HG03039 (cell line): ENCODE results near the gene DRD2.

Experiments
- ATAC-seq: cut with Tn5 transposase; IDR thresholded peaks from one replicate; pipeline ENCODE4 v1.9.1; 2021; ENCODE audit warnings: mild to moderate bottlenecking, moderate library complexity; ENCODE audit not compliant: unreplicated experiment

The DRD2 gene

GRCh38 chr11:113447621-113448315 is 27.4 kb downstream of the DRD2 start:
- ATAC-seq: no peak

GRCh38 chr11:113446938-113447337 is 28.3 kb downstream of the DRD2 start:
- no peak for ATAC-seq

- ATAC-seq: no peak
These were observed 29.1 kb downstream of the DRD2 start for GRCh38 chr11:113446112-113446511.

GRCh38 chr11:113444502-113445123 is 30.6 kb downstream of the DRD2 start:
- no peak for ATAC-seq

- no peak for ATAC-seq
These were observed 34.4 kb downstream of the DRD2 start for GRCh38 chr11:113440816-113441215.

GRCh38 chr11:113436672-113437252 is 38.4 kb downstream of the DRD2 start:
- ATAC-seq: no peak

- no peak for ATAC-seq
These were observed 39.8 kb downstream of the DRD2 start for GRCh38 chr11:113435190-113435968.

- ATAC-seq: no peak
These were observed 43.5 kb downstream of the DRD2 start for GRCh38 chr11:113431746-113432145.

- no peak for ATAC-seq
These were observed 48.5 kb downstream of the DRD2 start for GRCh38 chr11:113426686-113427085.

GRCh38 chr11:113420808-113421207 is 54.4 kb downstream of the DRD2 start:
- ATAC-seq: no peak

- no peak for ATAC-seq
These were observed 55.7 kb downstream of the DRD2 start for GRCh38 chr11:113419454-113420003.

GRCh38 chr11:113417428-113417827 is 57.8 kb downstream of the DRD2 start:
- no peak for ATAC-seq

- ATAC-seq: no peak
These were observed 59.9 kb downstream of the DRD2 start for GRCh38 chr11:113415343-113415742.

GRCh38 chr11:113412675-113413074 is 62.5 kb downstream of the DRD2 start:
- ATAC-seq: no peak

GRCh38 chr11:113411536-113411935 is 63.7 kb downstream of the DRD2 start:
- no peak for ATAC-seq

- ATAC-seq: no peak
These were observed 64.6 kb downstream of the DRD2 start for GRCh38 chr11:113410414-113411135.

GRCh38 chr11:113409526-113409925 is 65.7 kb downstream of the DRD2 start:
- no peak for ATAC-seq

- no peak for ATAC-seq
These were observed 66.3 kb downstream of the DRD2 start for GRCh38 chr11:113408887-113409286.

- ATAC-seq: no peak
These were observed 67.0 kb downstream of the DRD2 start for GRCh38 chr11:113408206-113408605.

GRCh38 chr11:113407163-113407562 is 68.0 kb downstream of the DRD2 start:
- no peak for ATAC-seq
